Measurements from ENCODE around the gene SLC31A1.
"Not testable (repeated sequence)": the region's sequence is repeated elsewhere in the genome, so short reads cannot be mapped to it uniquely, and the experiment has no call there.

The SLC31A1 gene

GRCh38 chr9:113254991-113255390, 33.6 kb downstream of the SLC31A1 start:
- no peak for DNase-seq (ENCODE audit: extremely low spot score, insufficient read length, low read depth)
- no peak for FAIRE-seq

- no peak for DNase-seq (ENCODE audit: extremely low spot score, insufficient read length, low read depth)
Observed at GRCh38 chr9:113255438-113255837, 34.1 kb downstream of the SLC31A1 start.

GRCh38 chr9:113257863-113258262, 36.5 kb downstream of the SLC31A1 start:
- no peak for FAIRE-seq

More at GRCh38 chr9:113255438-113255837, 34.1 kb downstream of the SLC31A1 start:
- no peak for FAIRE-seq

GRCh38 chr9:113258282-113258681, 36.9 kb downstream of the SLC31A1 start:
- no peak for FAIRE-seq

More at GRCh38 chr9:113257863-113258262, 36.5 kb downstream of the SLC31A1 start:
- no peak for DNase-seq (ENCODE audit: extremely low spot score, insufficient read length, low read depth)

GRCh38 chr9:113261917-113262671, 40.8 kb downstream of the SLC31A1 start:
- DNase-seq (ENCODE audit: extremely low spot score, insufficient read length, low read depth) (no peak), FAIRE-seq (no peak)

More at GRCh38 chr9:113258282-113258681, 36.9 kb downstream of the SLC31A1 start:
- DNase-seq (ENCODE audit: extremely low spot score, insufficient read length, low read depth), result no peak

GRCh38 chr9:113266174-113266573, 44.8 kb downstream of the SLC31A1 start:
- no peak for DNase-seq (ENCODE audit: extremely low spot score, insufficient read length, low read depth)
- no peak for FAIRE-seq

- DNase-seq (ENCODE audit: extremely low spot score, insufficient read length, low read depth) (no peak), FAIRE-seq (no peak)
Observed at GRCh38 chr9:113267911-113268566, 46.7 kb downstream of the SLC31A1 start.

GRCh38 chr9:113269355-113269754, 48.0 kb downstream of the SLC31A1 start:
- FAIRE-seq, result no peak
- no peak for DNase-seq (ENCODE audit: extremely low spot score, insufficient read length, low read depth)

- DNase-seq (ENCODE audit: extremely low spot score, insufficient read length, low read depth) (no peak), FAIRE-seq (no peak)
Observed at GRCh38 chr9:113269871-113270270, 48.5 kb downstream of the SLC31A1 start.

GRCh38 chr9:113274474-113275156, 53.3 kb downstream of the SLC31A1 start:
- DNase-seq (ENCODE audit: extremely low spot score, insufficient read length, low read depth) (peak; percentile 35), FAIRE-seq (peak; percentile 42)

GRCh38 chr9:113275157-113276131, 54.1 kb downstream of the SLC31A1 start, which contains the start of the genes CDC26 and PRPF4:
Gene CDC26, minus strand, starts transcription at chr9:113275572. Its CDS starts 3,065 bp downstream, at chr9:113272507.
Gene PRPF4, plus strand, starts transcription at chr9:113275658. Its CDS starts 86 bp downstream, at chr9:113275744.
- DNase-seq (ENCODE audit: extremely low spot score, insufficient read length, low read depth), result peak; percentile 97
- FAIRE-seq, result peak; percentile 98

GRCh38 chr9:113278840-113279239, 57.5 kb downstream of the SLC31A1 start:
- no peak for DNase-seq (ENCODE audit: extremely low spot score, insufficient read length, low read depth)

GRCh38 chr9:113281356-113281755, 60.0 kb downstream of the SLC31A1 start:
- DNase-seq (ENCODE audit: extremely low spot score, insufficient read length, low read depth) (no peak), FAIRE-seq (no peak)

More at GRCh38 chr9:113278840-113279239, 57.5 kb downstream of the SLC31A1 start:
- FAIRE-seq, result no peak

- FAIRE-seq (no peak), DNase-seq (ENCODE audit: extremely low spot score, insufficient read length, low read depth) (no peak)
Observed at GRCh38 chr9:113289091-113289490, 67.7 kb downstream of the SLC31A1 start.

- DNase-seq (ENCODE audit: extremely low spot score, insufficient read length, low read depth), result no peak
- FAIRE-seq, result no peak
Observed at GRCh38 chr9:113290052-113290607, 68.8 kb downstream of the SLC31A1 start.

GRCh38 chr9:113293285-113293878, 72.0 kb downstream of the SLC31A1 start:
- no peak for DNase-seq (ENCODE audit: extremely low spot score, insufficient read length, low read depth)
- no peak for FAIRE-seq

GRCh38 chr9:113296247-113296646, 74.9 kb downstream of the SLC31A1 start:
- not testable (repeated sequence) for FAIRE-seq; DNase-seq (ENCODE audit: extremely low spot score, insufficient read length, low read depth)

- DNase-seq (ENCODE audit: extremely low spot score, insufficient read length, low read depth), result no peak
- FAIRE-seq, result no peak
Observed at GRCh38 chr9:113296796-113297558, 75.6 kb downstream of the SLC31A1 start.

Measured in GM18507 (cell line).